Tongue (tissue), 2 donors: ENCODE data around the gene HMGCLL1. TPM values are rescaled to one million over a fixed set of nuclear protein-coding genes. Genes with fewer than 3 reads are reported as not detected.
A peak's percentile ranks its signal among the peaks of the same experiment; 100 is the strongest.

ENCODE experiments used
- DNase-seq: peaks from one replicate; pipeline ENCODE4 v3.0.0-alpha.2; 2015
- total RNA-seq: library from RNA; depleted of rRNA; stranded (reverse); fragments of >200 nt; gene quantifications from one replicate; pipeline ENCODE4 v1.2.3, GENCODE V29; 2014

Gene HMGCLL1
- total RNA-seq, result 7.4 TPM

- peak; percentile 71 for DNase-seq
These were observed at the start of gene HMGCLL1 for GRCh38 chr6:55578537-55579363. Gene HMGCLL1, minus strand, starts transcription at chr6:55579192. Its CDS starts 137 bp downstream, at chr6:55579055.

GRCh38 chr6:55621993-55622392 lies 43.0 kb upstream of the HMGCLL1 start:
- DNase-seq, result no peak

- no peak for DNase-seq
These were observed 42.3 kb upstream of the HMGCLL1 start for GRCh38 chr6:55621244-55621643.

GRCh38 chr6:55617272-55617671 lies 38.3 kb upstream of the HMGCLL1 start:
- peak; percentile 18 for DNase-seq

- peak; percentile 29 for DNase-seq
These were observed 25.0 kb upstream of the HMGCLL1 start for GRCh38 chr6:55604021-55604420.

GRCh38 chr6:55601120-55601519 lies 22.1 kb upstream of the HMGCLL1 start:
- DNase-seq, result no peak

- DNase-seq, result no peak
These were observed 15.4 kb upstream of the HMGCLL1 start for GRCh38 chr6:55594442-55594841.

GRCh38 chr6:55584654-55585354 lies 5.8 kb upstream of the HMGCLL1 start:
- DNase-seq, result peak; percentile 29

- DNase-seq, result no peak
These were observed 2.2 kb downstream of the HMGCLL1 start for GRCh38 chr6:55576811-55577210.

- no peak for DNase-seq
These were observed 4.4 kb downstream of the HMGCLL1 start for GRCh38 chr6:55574556-55574955.

- no peak for DNase-seq
These were observed 9.4 kb downstream of the HMGCLL1 start for GRCh38 chr6:55569638-55570037.

GRCh38 chr6:55568808-55569439 lies 10.1 kb downstream of the HMGCLL1 start:
- DNase-seq, result peak; percentile 89

GRCh38 chr6:55567558-55567957 lies 11.4 kb downstream of the HMGCLL1 start:
- no peak for DNase-seq

GRCh38 chr6:55566036-55566710 lies 12.8 kb downstream of the HMGCLL1 start:
- DNase-seq, result peak; percentile 38

GRCh38 chr6:55562318-55562717 lies 16.7 kb downstream of the HMGCLL1 start:
- DNase-seq, result no peak

- DNase-seq, result peak; percentile 85
These were observed 18.6 kb downstream of the HMGCLL1 start for GRCh38 chr6:55560290-55560885.

GRCh38 chr6:55557146-55557545 lies 21.8 kb downstream of the HMGCLL1 start:
- DNase-seq, result no peak

GRCh38 chr6:55545791-55546190 lies 33.2 kb downstream of the HMGCLL1 start:
- DNase-seq, result no peak

GRCh38 chr6:55543633-55544309 lies 35.2 kb downstream of the HMGCLL1 start:
- DNase-seq, result no peak

GRCh38 chr6:55541024-55541423 lies 38.0 kb downstream of the HMGCLL1 start:
- DNase-seq, result no peak

- DNase-seq, result no peak
These were observed 42.5 kb downstream of the HMGCLL1 start for GRCh38 chr6:55536391-55536956.
